Stimulated activated CD8-positive, alpha-beta memory T cell treated with anti-CD3 and anti-CD28 coated beads, Interleukin-2, amount 100 ng/mL, for 1 hour (primary cell): ENCODE data around the gene BHMT2.

Experiments
- DNase-seq, 2 donors: peaks; one replicate each; pipeline ENCODE4 v3.0.0-alpha.2; 2020; ENCODE audit warnings: low read depth in 2 of 2

Gene BHMT2

DNA sequence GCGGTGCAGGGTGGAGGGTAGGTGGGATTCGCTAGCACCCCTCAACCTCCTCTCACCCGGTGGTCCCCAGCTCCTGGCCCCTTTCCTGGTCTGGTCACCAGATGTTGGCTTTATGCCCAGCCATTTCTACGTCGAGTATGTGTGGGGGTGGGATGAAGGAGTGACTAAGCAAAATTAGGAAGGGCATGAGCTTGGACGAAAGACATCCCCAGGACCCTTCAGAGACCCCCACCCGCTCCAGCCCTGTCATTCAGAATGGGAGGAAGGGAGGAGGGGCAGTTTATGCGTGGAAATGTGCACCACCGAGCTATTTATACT, 742 bp downstream of the BHMT2 start:
- no peak for DNase-seq

DNA sequence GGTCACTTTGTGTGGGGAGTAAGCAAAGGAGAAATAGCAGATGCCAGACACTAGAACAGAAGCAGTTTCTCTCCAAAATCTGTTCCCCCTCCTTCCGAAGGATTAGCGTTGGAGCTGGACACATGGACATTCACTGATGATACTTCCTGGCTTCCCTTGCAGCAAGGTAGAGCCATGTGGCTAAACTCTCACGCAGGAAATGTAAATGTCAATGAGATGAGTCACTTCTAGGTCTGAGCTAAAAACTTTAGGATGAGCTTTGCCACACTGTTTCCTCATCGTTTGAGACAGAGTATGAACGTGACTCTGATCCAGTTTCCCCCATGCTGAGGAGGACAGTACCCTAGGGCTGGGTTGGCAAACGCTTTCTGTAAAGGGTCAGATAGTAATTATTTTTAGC, 5.1 kb downstream of the BHMT2 start:
- DNase-seq, result no peak

DNA sequence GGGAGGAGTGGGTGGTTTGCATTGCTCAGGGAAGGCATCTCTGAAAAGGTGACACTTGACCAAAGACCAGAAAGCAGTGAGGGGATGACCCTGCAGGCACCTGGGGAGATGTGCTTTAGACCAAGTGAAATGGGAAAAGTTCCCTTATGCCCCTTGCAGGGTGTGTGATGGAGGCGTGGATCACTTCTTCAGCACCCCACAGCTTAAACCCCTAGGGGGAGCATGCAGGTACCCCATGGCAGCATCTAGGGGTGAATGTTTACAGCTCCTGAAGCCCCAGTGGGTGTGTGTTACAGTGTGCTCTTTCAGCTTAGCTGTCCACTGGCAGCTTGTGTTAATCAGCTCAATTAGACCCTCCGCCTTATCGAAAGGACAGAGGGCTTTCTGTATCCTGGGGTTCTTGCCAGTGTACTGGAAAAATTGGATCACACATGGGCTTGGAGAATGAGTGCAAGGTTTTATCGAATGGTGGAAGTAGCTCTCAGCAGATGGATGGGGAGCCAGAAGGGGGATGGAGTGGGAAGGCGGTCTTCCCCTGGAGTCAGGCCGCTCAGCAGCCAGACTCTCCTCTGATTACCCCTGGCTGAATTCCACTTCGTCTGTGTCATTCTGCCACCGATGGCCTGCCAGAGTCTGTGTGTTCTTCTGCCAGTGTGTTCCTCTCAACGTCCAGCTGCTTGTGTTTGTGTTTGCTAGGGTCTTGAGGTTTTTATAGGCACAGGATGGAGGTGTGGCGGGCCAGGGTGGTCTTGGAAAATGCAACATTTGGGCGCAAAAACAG, 6.3 kb downstream of the BHMT2 start:
- no peak for DNase-seq

DNA sequence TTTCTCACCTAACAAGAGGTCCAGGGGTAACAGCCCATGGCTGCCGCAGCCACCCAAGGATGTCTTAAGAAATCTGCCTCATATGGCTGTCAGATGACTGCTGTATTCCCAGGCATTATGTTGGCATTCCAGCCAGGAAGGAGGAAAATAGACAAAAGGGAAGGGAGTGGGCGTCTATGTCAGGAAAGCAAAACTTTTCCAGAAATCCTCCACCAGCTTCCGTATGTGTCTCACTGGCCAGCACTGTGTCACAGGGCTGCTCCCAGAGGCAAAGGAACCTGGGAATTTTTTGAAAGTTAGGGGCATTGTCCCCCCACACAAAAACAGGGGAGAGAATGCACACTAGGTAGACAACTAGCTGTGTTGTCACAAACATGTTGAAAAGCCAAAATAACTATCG, 7.3 kb downstream of the BHMT2 start:
- DNase-seq, result no peak

DNA sequence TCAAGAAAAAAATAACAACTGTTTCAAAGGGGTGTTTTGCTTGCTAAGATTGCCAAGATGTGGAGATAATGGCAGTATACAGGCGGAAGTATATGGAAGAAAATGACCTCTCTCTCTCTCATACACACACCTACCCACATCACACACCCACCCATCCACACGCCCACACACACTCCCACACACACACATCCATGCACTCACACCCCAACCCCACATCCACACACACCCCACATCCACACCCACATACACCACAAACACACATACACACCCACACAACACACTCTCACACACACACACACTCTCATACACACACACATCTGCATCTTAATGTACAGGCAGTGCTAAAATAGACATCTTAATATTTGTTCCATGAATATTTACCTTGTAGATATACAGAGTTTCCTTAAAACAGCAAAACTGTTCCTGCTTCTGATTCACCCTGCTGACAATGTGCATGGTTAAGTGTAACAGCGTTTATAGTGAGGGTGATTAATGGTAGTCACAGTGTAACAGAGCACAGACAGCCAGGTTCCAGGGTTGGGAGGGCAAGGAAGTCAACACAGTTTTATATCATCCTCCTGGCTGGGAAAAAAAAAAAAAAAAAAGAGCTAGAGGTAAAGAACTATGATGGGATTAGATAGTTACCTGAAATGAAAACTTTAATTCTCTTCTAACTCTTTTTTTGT, 8.3 kb downstream of the BHMT2 start:
- DNase-seq, result no peak

DNA sequence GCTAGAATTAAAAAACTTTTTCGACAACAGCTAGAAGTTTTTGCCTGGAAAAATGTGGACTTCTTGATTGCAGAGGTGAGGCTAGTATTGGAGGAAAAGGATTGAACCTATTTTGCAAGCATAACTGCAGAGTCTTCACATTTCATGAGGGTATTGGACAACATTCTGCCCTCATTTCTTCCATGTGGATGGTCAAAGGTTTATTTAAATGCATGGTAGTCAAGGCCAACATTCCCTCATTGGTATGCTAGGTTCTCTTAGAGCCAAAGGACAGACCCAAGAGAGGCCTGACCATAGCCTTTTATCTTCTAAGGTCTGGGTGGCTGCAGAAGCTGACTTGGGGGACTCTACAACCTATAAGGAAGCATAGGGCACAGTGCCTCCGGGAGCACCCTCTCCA, 11.2 kb downstream of the BHMT2 start:
- DNase-seq, result no peak

DNA sequence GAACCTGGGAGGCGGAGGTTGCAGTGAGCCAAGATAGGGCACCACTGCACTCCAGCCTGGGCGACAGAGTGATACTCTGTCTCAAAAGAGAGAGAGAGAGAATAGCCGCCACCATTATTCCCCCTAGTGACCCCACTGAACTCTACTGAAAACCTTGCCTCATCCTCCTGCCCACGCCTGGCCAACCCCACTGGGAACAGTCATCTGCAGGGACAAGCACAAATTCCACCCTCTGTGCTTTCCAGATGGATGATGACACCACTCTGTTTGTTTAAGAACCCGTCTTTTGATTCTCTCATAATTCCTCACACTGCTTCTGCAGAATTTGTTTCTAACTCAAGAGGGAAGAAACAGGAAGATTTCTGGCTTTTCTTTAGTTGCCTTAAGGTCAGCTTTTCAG, 12.2 kb downstream of the BHMT2 start:
- no peak for DNase-seq

DNA sequence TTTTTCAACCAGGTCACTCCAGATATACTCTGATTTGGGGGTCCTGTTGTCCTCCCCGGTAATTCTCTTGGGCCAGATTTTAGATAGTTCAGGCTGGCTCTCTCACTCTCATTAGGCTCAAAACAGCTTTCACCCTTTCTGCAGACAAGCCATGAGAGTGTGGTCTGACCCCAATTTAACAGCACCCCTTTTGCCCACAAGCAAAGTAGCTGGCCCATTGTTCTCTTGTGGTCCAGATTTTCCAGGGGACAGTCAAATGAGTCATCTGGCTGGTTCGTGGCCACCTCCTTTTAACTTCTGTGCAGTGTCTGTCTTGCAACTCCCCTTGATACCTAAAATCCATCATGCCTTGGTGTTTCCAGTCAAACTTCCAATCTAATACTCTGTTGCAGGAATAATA, 16.5 kb downstream of the BHMT2 start:
- no peak for DNase-seq

DNA sequence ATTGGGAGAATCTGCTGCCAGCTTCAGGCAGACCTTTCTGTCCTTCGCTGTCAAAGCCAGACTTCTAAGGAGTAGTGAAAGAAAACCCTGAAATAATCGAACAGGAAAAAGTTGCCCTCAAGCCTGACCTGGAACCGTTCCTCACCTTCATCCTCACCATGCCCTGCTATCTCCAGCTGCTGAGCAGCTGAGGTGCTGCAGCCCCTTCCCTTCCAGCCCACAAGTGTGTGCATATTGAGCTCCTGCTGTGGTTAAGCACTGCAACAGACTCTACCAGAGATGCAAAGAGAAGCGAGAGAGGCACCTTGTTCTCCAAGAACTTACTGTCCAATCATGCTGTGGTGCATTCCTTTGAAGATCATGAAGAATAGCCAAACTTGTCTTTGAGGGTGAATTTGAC, 18.9 kb downstream of the BHMT2 start:
- DNase-seq, result no peak

DNA sequence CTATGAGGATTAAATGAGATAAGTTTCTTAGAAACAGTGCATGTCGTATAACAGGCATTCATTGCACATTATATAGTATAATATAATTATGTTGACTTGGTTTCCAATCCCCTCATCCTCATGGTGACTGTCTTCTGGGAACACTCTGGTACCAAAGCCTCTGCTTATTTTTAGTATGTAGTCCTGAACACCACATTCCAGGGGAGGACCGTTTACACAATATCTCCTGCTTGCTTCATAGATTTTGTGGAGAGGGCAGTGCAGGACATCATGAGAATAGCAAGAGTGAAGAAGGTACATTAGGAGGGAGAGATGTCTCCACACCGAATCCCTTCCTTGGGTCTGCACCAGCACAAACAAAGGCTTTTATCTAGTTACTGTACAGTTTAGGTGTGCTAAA, 21.5 kb downstream of the BHMT2 start:
- DNase-seq, result no peak

DNA sequence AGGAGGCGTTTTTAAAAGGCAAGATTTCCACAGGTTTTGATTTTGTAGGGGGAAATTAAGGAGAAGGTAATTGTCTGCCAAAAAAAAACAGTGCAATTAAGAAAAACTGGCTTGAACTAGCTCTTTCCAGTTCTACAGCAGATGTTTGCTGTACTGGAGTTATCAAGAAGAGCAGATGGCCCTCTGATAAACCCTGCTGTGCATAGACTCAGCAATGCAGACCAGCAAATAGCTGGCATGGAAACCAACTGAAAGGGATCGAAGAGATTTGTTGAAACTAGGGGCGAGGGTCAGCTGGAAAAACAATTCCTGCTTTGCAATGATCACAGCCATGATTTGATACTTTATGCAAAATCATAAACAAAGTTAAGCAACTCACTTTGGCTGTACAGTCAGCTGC, 24.2 kb downstream of the BHMT2 start:
- DNase-seq, result no peak

DNA sequence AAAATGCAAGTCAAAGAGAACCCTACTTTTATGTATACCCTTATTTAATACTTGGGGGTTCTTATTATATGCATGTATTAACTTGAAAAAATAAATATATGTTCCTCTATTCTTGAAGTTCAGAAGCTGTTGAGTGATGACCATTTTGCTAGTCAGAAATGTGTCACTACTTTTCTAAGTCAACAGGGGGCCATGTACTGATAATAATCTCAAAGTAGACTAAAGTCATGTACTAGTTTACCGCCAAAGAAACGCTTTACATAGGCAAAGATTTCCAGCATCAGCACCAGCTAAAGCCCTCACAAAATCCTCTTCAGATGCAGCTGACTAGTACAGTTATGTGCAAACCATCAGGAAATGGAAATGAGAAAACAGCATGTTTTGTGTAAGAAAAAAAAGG, 36.3 kb downstream of the BHMT2 start:
- no peak for DNase-seq

DNA sequence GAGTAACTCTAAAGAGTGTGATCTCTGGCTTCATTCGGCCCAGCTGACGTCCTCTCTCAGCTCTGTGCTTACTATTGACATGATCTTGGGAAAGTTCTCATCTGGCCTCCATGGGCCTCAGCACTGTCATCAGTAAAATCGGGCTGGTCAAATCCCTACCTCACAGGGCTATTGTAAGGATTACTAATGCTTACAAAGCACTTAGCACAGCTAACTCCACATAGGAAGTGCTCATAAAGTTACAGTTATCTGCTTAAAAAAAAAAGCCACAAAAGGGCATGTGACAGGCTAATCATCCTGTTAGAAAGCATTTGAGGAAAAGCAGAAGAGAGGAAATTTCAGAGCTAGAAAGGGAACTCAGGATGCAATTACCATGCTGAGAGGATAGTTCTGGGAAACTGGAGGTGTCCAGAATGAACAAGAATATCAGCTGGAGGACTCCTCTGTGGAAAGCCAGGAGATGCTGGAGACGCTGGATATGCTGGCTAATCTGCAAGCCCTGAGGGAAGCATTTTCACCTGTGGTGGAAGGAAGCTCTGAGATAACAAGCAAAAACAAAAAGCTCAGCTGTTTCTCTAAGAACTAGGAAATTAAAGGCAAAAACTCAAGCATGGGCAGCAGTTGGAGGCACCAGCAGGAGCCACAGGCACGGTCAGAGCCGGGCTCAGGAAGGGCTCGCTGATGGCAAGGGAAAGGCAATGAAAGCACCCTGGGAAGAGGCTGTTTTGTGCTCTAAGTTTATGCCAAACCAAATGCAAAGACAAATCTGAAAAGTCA, 37.6 kb downstream of the BHMT2 start:
- no peak for DNase-seq

DNA sequence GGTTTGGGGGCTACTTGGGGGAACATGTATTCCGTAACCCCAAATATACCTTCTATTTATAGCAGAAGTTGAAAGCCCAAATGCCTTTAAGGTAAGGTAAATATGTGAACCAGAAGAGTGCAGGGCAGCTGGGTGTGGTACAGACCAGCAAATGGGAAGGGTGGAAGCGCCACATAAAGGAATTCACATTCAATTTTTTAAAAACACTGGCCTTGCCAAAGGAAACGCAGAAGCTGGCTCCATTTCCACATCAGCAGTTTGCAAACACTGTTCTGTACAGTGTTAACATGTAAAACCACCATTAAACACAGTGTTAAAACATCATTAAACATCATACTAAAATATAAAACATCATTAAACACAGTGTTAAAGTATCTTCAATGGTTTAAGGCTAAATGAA, 38.5 kb downstream of the BHMT2 start:
- DNase-seq, result no peak

DNA sequence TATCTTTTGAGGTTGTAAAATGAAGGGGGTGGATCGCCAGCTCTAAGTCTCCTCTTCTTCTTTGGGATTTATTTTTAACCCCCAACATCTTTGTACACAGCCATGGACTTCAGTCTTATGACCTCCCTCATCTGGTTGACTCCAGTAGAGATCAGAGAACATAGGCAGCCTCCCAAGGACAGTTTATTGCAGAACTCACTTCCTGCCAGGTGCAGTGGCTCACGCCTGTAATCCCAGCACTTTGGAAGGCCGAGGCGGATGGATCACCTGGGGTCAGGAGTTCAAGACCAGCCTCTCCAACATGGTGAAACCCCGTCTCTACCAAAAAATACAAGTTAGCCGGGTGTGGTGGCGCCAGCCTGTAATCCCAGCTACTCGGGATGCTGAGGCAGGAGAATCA, 39.2 kb downstream of the BHMT2 start:
- no peak for DNase-seq

DNA sequence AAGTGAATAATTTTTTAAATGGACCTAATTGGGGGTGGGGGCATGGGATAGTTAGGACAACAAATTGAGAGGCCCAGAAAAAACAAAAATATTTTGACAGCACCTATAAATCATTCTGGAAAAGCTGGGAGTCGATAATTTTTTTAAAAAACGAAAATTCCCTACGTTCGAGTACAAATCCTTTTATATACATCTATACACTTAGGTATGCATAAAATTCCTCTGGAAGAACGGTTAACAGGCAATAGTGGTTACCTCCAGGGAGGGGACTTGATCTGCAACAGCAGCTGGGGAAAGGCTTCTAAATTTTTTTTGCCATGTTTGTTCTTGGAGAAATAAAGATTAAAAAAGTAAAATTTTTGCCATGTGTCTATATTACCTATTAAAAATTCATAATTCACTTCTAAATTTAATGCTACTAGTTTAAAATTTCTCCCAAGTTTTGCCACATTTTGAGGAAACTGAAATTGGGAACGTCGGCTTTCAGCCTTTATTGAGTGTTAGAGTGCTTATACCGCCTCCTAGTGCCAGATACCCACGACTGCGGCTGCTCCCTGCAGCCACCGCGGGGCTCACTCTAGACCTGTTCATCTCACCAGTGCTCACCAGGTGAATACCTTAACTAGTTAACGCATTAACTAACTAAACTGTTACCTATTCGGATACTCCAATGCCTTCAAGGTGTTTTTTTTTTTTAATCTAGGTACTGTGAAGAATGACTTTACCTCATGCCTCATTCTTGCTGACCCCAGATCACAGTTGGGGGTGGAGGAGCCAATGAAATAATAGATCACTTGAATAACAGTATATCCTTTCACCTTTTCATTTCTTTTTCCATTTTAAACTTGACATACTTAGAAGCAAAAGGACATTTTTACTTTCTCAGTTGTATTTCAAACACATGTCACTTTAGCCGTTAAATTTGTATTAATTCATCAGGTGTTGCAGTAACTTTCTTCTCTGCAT, 40.2 kb downstream of the BHMT2 start:
- DNase-seq, result no peak

DNA sequence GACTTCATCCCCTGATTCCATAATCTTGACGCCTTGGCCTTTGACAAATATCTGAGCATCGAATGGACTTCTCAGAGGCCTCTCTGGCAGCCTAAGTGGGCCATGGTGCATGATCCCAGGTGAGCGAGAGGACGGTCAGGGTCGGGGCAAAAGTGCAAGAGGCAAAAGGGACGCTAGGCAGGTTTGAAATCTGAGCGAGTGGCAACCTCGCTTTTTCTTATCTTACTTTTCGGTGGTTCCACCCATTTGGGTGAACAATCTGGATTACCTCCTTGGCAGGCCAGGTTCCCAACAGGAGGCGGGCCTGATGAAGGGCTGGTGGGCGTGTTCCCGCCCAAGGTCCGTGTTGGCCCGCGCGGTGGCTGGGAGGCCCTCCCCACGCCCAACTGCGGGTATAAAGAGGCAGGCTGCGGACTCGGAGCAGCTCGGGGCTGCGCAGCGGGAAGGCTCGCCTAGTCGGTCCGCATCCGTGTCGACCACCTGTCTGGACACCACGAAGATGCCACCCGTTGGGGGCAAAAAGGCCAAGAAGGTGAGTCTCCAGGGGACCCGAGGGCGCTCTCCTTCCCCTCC, 41.9 kb downstream of the BHMT2 start, which contains the start of gene BHMT:
Gene BHMT (plus strand): TSS at position 423 of the 573 bp plus-strand sequence. CDS start 77 bp downstream, at position 500.
- no peak for DNase-seq

DNA sequence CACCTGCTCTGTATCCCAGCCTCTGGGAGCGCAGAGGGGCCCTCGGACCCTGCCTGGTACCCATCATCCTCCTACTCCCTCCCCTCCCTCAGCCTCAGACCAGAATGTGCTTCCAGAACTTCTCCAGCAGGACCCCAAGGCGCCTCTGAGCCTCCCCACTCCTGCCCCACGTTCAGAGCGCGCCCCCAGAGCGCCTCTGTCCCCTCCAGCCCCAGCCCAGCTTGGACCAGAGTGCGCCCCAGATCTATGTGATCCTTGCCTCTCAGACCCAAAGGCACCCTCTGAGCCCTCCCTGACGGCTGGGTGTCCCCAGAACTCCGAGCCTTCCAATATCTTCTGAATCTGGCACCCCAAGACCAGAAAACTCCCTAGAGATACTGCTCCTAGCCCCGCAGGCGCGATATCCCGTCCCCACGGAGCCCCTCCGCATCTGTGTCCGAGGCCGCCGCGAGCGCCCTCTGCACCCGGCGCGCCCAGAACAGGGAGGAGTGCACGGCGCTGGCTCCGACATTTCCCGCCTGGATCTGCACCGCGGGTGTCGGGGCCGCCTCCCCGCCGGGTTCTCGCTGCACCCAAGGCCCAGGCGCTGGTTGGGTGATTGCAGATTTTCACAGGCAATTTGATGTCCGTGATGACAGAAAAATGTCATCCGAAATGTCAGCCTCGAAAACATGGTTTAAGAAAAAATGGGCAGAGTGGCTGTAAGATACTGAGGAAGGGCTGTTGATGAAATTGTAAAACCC, 42.6 kb downstream of the BHMT2 start:
- no peak for DNase-seq

DNA sequence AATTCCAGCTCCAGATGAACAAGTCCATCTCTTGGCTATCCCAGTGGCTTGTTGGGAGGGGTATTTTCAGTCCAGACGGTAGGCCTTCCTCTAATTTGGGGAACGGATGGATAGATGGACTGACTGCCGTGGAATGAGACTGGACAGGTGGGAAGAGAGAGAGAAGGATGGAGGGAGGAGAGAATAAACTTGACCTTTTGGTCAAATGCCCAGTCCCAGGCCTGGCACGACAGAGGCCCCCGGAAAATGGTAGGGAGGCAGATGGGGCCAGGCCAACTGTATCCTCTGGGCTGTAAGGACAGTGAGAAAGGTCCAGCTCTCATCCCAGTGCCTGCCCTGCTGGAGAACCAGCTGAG, 43.1 kb downstream of the BHMT2 start:
- no peak for DNase-seq

DNA sequence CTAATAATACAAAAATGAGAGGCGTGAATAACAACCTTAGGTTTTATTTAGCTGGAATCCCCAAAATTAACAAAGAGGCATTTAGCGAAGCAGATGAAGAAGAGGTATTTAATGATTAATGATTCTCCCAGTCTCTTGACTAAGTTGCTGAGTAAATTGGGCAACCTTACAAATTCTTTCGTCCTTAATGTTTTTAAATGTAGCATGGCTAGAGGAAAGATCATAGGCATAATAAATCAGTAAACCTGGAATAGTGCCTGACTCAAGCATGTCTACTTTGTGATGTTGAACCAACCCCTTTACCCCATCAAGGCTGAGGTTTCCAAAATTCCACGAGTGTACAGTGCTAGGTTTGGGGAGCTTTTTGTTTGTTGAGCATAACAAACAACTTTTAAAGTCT, 49.9 kb downstream of the BHMT2 start:
- no peak for DNase-seq

DNA sequence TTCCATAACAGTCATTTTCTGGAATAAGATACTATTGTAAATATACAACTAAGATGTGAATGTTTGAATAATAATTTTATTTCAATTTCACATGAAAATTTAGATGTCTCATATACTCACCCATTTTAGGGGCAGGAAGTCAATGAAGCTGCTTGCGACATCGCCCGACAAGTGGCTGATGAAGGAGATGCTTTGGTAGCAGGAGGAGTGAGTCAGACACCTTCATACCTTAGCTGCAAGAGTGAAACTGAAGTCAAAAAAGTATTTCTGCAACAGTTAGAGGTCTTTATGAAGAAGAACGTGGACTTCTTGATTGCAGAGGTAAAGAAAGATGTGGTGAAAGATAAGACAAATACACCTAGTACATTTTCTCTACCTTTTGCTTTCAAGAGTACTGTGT, 50.7 kb downstream of the BHMT2 start:
- DNase-seq, result no peak
